ENCODE data around the gene SELENOM. TPM values are rescaled to one million over a fixed set of nuclear protein-coding genes. Genes with fewer than 3 reads are reported as not detected.

The SELENOM gene
- total RNA-seq, 2 donors from 2014 or later: 453 to 1,695 TPM

- no peak overlapping the region for H3K4me3 ChIP-seq
- DNase-seq (ENCODE audit: low spot score): no peak
- TF ChIP-seq CTCF (IDR thresholded peaks at IDR 0.05): no peak
- ATAC-seq (ENCODE audit: insufficient number of reproducible peaks, low FRiP score, low read depth): no peak
- no peaks in the 10 kb centered on the region for H3K9me3 ChIP-seq
- H3K4me1 ChIP-seq (ENCODE audit: control insufficient read depth in 1 of 2, low read depth in 2 of 2): peaks cover 0 to 8% of the 10 kb centered on the region in 2 donors
- H3K27me3 ChIP-seq (replicated peaks; ENCODE audit: insufficient read depth): peaks cover 3% of the 10 kb centered on the region
- no peak overlapping the region for H3K27ac ChIP-seq
- H3K36me3 ChIP-seq: no peaks in the 10 kb centered on the region
These were observed 28.3 kb upstream of the SELENOM start for GRCh38 chr22:31135706-31136105.

- ATAC-seq (ENCODE audit: insufficient number of reproducible peaks, low FRiP score, low read depth) (no peak), DNase-seq (ENCODE audit: low spot score) (no peak)
- H3K4me1 ChIP-seq (ENCODE audit: control insufficient read depth in 1 of 2, low read depth in 2 of 2): no peaks in the 10 kb centered on the region
- no peak overlapping the region for H3K4me3 ChIP-seq
- H3K27ac ChIP-seq: no peak overlapping the region
- no peaks in the 10 kb centered on the region for H3K36me3 ChIP-seq
- no peaks in the 10 kb centered on the region for H3K9me3 ChIP-seq
- no peak for TF ChIP-seq CTCF (IDR thresholded peaks at IDR 0.05)
- H3K27me3 ChIP-seq (replicated peaks; ENCODE audit: insufficient read depth): peaks cover 3% of the 10 kb centered on the region
These were observed 27.3 kb upstream of the SELENOM start for GRCh38 chr22:31134688-31135087.

DNA sequence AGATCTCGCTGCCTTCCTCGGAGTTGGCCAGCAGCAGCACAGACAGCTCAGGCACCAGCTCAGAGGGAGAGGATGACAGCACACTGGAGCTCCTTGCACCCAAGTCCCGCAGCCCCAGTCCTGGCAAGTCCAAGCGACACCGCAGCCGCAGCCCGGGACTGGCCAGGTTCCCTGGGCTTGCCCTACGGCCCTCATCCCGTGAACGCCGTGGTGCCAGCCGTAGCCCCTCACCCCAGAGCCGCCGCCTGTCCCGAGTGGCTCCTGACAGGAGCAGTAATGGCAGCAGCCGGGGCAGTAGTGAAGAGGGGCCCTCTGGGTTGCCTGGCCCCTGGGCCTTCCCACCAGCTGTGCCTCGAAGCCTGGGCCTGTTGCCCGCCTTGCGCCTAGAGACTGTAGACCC, 26.5 kb upstream of the SELENOM start:
- ATAC-seq (ENCODE audit: insufficient number of reproducible peaks, low FRiP score, low read depth) (no peak), DNase-seq (ENCODE audit: low spot score) (no peak)
- no peak overlapping the region for H3K4me3 ChIP-seq
- H3K27me3 ChIP-seq (replicated peaks; ENCODE audit: insufficient read depth): no peaks in the 10 kb centered on the region
- no peaks in the 10 kb centered on the region for H3K9me3 ChIP-seq
- no peaks in the 10 kb centered on the region for H3K36me3 ChIP-seq
- no peak for TF ChIP-seq CTCF (IDR thresholded peaks at IDR 0.05)
- no peak overlapping the region for H3K27ac ChIP-seq
- no peaks in the 10 kb centered on the region for H3K4me1 ChIP-seq (ENCODE audit: control insufficient read depth in 1 of 2, low read depth in 2 of 2)

DNA sequence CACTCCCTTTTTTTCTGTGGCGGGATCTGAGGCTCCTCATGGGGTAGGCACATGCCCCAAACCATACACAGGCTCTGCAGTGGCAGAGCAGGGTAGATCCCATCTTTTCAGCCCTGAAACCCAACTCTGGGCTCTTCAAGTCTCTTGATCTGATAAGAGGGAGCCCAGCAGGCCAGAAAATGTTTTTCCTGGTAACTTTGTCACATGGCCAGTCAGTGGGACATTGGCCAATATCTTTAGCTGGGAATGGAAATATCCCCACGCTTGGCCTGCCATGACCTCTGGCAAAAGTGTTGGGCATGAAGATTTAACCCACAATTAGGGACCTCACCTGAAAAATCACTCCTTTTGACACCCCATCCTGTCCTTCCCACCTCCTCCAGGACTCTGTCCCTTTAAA, 23.5 kb upstream of the SELENOM start:
- H3K27me3 ChIP-seq (replicated peaks; ENCODE audit: insufficient read depth): no peaks in the 10 kb centered on the region
- H3K36me3 ChIP-seq: no peaks in the 10 kb centered on the region
- DNase-seq (ENCODE audit: low spot score): no peak
- no peak for ATAC-seq (ENCODE audit: insufficient number of reproducible peaks, low FRiP score, low read depth)
- no peak overlapping the region for H3K27ac ChIP-seq
- no peak for TF ChIP-seq CTCF (IDR thresholded peaks at IDR 0.05)
- H3K4me3 ChIP-seq: no peak overlapping the region
- no peaks in the 10 kb centered on the region for H3K9me3 ChIP-seq
- no peaks in the 10 kb centered on the region for H3K4me1 ChIP-seq (ENCODE audit: control insufficient read depth in 1 of 2, low read depth in 2 of 2)

DNA sequence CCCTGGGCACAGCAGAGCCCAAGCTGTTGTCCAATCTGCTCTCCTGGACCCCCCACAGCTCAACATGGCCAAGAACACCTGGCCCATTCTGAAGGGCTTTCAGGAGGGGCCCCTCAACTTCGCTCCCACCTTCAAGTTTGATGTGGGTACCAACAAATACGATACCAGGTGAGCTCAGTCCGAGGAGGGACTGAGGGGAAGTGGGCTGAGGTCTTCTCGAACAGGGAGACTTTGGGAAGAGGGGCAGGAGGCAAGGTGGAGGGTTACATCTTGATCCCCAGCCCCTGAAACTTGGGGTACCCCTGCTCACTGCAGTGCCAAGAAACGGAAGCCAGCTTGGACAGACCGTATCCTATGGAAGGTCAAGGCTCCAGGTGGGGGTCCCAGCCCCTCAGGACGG, 20.8 kb upstream of the SELENOM start:
- Histone ChIP-seq H3K4me1 (ENCODE audit: control insufficient read depth in 1 of 2, low read depth in 2 of 2) (peaks cover 2 to 6% of the 10 kb centered on the region in 2 donors), H3K9me3 (no peaks in the 10 kb centered on the region), H3K27me3 (replicated peaks; ENCODE audit: insufficient read depth) (no peaks in the 10 kb centered on the region), H3K36me3 (no peaks in the 10 kb centered on the region), H3K27ac (no peak overlapping the region), H3K4me3 (no peak overlapping the region)
- ATAC-seq (ENCODE audit: insufficient number of reproducible peaks, low FRiP score, low read depth) (no peak), DNase-seq (ENCODE audit: low spot score) (no peak)
- TF ChIP-seq CTCF (IDR thresholded peaks at IDR 0.05): no peak
